NB4 (cell line): ENCODE measurements around the gene DPY19L1.

Experiments
- POLR2A ChIP-seq: IDR thresholded peaks from 2 replicates; pipeline ENCODE4 v1.6.1; 2011; ENCODE audit warnings: mild to moderate bottlenecking; ENCODE audit not compliant: insufficient read length; ENCODE audit errors: extremely low read depth
- TF ChIP-seq, protein P1 (sequence below): IDR thresholded peaks from one replicate; pipeline ENCODE4 v1.5.1; 2012; ENCODE audit warnings: low read depth, low read length

DNA sequence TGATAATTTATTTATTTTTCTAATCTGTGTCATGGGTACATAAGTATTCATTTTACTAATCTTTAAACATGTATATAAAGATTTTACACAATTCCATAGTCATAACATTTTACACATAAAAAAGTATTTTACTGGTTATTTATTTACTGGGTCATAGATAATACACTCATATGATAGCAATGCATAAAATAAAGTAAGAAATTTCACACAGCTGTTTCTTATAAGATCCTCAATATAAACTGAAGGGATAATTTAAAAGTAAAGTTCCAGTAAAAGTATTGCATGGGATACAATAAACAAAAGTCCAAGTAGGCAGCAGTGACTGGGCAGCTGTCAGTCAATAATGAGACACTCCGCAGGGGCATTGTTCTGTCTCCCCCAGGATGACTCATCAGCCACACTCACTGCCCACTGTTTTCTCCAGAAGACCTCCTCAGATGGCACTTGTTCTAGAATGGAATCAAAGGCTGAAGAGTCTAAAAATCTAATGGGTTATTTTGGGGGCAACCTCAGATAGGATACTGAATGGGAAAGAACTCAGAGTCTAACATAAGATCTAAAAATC, 32.7 kb downstream of the DPY19L1 start:
- no peak for TF ChIP-seq POLR2A
- TF ChIP-seq, protein P1, sequence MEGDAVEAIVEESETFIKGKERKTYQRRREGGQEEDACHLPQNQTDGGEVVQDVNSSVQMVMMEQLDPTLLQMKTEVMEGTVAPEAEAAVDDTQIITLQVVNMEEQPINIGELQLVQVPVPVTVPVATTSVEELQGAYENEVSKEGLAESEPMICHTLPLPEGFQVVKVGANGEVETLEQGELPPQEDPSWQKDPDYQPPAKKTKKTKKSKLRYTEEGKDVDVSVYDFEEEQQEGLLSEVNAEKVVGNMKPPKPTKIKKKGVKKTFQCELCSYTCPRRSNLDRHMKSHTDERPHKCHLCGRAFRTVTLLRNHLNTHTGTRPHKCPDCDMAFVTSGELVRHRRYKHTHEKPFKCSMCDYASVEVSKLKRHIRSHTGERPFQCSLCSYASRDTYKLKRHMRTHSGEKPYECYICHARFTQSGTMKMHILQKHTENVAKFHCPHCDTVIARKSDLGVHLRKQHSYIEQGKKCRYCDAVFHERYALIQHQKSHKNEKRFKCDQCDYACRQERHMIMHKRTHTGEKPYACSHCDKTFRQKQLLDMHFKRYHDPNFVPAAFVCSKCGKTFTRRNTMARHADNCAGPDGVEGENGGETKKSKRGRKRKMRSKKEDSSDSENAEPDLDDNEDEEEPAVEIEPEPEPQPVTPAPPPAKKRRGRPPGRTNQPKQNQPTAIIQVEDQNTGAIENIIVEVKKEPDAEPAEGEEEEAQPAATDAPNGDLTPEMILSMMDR = no peak
